GM10248 (cell line): ENCODE measurements around the gene RFPL3.
A peak's percentile ranks its signal among the peaks of the same experiment; 100 is the strongest.

Source experiments
- CTCF ChIA-PET: fragments of 300-600 bp; sonication (Branson Sonifier 250); formaldehyde crosslinking; extraction: SDS; loops from one replicate; lab custom pipeline; 2021; ENCODE audit warnings: antibody characterized with exemption; lab: Yijun Ruan, JAX
- POLR2A ChIA-PET: fragments of 350-650 bp; sonication (Branson Sonifier 250); formaldehyde crosslinking; extraction: SDS; loops from one replicate; lab custom pipeline; 2020; ENCODE audit warnings: antibody characterized with exemption; lab: Yijun Ruan, JAX
- DNase-seq: peaks from one replicate; pipeline ENCODE4 v3.0.0; 2012; ENCODE audit errors: extremely low spot score
- TF ChIP-seq, protein P1 (sequence below): IDR thresholded peaks from 2 replicates; pipeline ENCODE4 v1.5.1; 2012; ENCODE audit warnings: mild to moderate bottlenecking, low read depth; ENCODE audit errors: extremely low read depth, missing control alignments, control extremely low read depth

The RFPL3 gene

DNA sequence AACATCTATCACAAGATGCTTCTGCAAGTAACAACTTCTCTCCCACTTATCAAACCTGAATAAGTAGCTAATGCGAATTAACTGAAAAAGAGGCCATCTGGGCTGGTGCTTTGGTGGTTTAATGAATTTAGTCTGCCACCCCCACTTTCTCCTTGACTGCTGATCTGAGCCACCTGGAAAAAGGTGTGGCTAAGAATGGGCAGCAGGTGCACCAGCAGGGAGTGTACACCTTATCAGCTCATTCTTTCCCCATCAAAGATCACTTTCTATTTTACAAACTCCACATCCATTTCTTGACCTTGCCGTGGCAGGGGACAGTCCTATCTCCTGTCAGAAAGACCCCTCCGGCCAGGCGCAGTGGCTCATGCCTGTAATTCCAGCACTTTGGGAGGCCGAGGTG, 6.5 kb downstream of the RFPL3 start:
- TF ChIP-seq, protein P1, sequence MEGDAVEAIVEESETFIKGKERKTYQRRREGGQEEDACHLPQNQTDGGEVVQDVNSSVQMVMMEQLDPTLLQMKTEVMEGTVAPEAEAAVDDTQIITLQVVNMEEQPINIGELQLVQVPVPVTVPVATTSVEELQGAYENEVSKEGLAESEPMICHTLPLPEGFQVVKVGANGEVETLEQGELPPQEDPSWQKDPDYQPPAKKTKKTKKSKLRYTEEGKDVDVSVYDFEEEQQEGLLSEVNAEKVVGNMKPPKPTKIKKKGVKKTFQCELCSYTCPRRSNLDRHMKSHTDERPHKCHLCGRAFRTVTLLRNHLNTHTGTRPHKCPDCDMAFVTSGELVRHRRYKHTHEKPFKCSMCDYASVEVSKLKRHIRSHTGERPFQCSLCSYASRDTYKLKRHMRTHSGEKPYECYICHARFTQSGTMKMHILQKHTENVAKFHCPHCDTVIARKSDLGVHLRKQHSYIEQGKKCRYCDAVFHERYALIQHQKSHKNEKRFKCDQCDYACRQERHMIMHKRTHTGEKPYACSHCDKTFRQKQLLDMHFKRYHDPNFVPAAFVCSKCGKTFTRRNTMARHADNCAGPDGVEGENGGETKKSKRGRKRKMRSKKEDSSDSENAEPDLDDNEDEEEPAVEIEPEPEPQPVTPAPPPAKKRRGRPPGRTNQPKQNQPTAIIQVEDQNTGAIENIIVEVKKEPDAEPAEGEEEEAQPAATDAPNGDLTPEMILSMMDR = no peak
- CTCF ChIA-PET = no interaction called here
- no peak for DNase-seq
- POLR2A ChIA-PET = no interaction called here

DNA sequence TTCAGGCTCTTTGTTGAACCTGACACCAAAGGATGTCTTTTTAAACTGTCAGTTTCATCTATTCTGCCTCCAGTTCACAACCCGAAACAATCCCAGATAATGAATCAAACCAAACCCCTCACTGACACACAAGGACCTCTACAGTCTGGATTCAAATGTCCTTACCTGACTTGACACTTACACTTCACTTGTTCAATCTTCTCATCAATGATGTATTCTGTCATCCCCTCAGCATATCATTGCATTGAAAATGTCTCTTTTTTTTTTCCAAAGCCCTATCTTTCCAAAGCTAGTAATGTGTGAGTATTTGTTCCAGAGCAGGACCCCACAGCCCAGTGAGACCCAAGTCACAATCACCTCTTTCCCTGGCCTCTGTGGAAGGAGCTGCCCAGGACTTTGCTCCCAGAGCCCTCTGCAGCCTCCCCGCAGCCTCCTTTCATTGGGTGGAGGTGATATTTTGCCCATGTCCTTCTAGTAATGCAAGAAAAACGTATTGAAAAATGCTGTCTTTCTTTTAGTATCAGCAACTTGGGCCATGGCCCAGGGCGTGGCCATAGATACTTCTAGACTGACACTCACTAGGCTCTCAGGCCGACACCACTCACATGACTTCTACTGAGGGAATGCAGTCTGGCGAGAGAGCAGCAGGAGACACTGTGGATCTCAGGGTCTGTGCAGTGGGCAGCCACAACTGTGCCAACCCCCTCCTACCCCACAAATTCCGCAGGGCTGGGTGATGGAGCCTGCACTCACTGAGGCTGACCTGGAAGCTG, 18.2 kb downstream of the RFPL3 start:
- ChIA-PET POLR2A (no interaction called here), CTCF (no interaction called here)
- TF ChIP-seq, protein P1 = no peak
- DNase-seq = no peak

DNA sequence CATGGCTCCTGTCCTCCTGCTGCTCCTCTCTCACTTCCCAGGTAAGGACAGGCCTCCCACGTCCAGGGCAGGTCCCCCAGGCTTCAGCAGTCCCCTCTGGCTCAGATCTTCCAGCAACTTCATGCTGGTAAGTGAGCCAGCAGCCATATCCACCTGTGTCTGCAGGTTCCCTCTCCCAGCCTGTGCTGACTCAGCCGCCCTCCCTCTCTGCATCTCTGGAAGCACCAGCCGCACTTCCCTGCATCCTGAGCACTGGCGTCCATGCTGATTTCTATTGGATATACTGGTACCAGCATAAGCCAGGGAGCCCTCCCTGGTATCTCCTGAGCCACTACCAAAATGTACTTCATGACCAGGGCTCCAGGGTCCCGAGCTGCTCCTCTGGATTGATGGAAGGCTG, 19.0 kb downstream of the RFPL3 start:
- POLR2A ChIA-PET = no interaction called here

DNA sequence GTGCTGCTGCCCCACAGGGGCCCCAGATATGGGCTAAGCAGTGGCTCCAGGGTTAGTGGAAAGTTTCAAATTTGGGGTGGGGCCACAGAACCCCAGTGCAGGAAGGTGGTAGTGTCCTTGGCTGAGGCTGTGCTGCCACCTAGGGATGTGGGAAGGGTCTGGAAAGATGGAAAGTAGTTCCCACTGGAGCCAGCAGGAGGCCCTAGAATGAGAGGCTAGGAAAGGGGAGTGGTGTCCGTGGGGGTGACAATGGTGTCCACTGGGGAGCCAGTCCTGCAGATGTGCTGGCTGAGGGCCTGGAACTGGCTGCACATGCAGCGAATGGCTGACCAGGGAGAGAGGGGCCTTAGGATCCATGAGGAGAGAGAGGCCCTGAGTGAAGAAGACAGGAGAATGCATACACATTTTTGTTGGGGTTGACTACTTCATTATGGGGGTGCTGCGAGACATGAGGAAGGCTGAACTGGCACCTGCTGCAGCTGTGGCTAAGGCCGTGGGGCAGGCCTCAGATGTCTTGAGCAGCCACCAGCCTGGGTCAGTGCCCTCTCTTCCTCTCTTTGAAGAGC, 21.1 kb downstream of the RFPL3 start:
- CTCF ChIA-PET = interaction anchor here (1.2 kb wide), 1 partner anchor 32 kb away, joined by 3 read pairs; no protein-coding TSS in a partner anchor
- DNase-seq = no peak
- POLR2A ChIA-PET = no interaction called here
- TF ChIP-seq, protein P1 = peak; percentile 22

More for the DNA sequence above, 19.0 kb downstream of the RFPL3 start:
- CTCF ChIA-PET = no interaction called here
- no peak for DNase-seq
- TF ChIP-seq, protein P1 = no peak

DNA sequence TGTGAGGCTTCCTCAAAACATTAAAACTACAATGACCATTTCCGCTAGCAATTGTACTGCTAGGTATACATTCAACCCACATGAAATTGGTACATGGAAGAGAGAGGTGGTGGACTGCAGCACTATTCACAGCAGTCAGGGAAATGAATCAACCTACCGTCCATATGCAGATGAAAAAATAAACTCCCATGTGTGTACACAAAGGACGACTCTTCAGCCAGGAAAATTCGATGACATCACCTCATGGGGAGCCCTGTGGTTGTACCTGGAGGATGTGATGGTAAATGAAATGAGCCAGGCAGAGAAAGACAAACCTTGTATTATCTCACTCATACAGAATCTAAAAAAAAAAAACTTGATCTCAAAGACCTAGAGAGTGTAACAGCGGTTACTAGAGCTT, 23.3 kb downstream of the RFPL3 start:
- TF ChIP-seq, protein P1 = no peak
- POLR2A ChIA-PET = no interaction called here
- no peak for DNase-seq
- CTCF ChIA-PET = no interaction called here

DNA sequence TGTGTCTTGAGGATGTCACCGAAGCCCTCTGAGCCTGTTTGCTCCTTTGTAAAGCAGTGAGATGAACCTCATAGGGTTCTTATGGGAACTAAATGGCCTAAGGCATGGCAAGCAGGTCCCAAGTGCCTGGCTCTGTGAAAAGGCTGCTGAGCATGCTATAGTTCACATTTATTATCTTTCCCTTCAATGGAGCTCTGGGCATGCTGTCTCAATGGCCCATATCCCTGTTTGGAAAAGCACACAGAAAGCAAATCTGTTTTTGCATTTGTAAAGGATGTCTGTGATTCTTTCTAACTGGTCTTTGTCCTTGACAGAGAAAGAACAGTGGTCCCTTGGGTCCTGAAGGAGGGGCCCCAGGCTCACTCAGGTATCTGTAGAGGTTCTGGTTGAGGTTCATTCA, 28.0 kb downstream of the RFPL3 start:
- CTCF ChIA-PET = interaction anchor here (0.7 kb wide), 1 partner anchor 15 kb away, joined by 3 read pairs; no protein-coding TSS in a partner anchor
- POLR2A ChIA-PET = no interaction called here
- TF ChIP-seq, protein P1 = no peak
- DNase-seq = no peak
